Astrocyte of the cerebellum (primary cell): Measurements from ENCODE around the gene DNMBP.
"Not testable (repeated sequence)": the region's sequence is repeated elsewhere in the genome, so short reads cannot be mapped to it uniquely, and the experiment has no call there.

ENCODE experiments used
- DNase-seq: peaks from one replicate; pipeline ENCODE4 v3.0.0-alpha.2; 2011; ENCODE audit warnings: low read depth
- H3K4me3 ChIP-seq: 2 replicates; pipeline ENCODE4 v1.5.1; 2011; ENCODE audit warnings: mild to moderate bottlenecking, low read depth, low read length, moderate library complexity
- CTCF ChIP-seq: IDR thresholded peaks from 2 replicates; pipeline ENCODE4 v1.5.1; 2012; ENCODE audit warnings: low read length, low read depth, moderate library complexity, mild to moderate bottlenecking; ENCODE audit errors: missing control alignments
- in situ Hi-C: cut with HindIII; loops from 2 replicates; pipeline ENCODE4 v1.10.0; 2017; ENCODE audit warnings: low sequenced_read_pairs

The DNMBP gene

DNA sequence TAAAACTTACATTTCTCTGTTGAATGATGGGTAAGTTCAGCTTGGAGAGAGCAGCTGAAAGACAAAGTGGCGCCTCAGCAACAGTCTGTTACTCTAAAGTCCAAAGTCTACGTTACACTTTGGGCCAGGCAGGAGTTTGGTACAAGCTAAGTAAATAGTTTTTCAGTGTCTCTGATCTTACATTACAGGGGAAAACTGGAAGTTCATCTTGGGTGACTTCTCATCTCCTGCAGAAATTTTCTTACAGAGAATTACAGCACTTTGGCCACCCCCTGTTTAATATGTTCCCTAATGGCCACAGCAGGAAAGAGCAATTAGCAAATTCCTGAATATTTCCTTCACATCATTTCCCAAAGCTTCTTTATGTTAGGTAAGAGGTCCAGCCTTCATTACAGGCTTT is 160.2 kb downstream of the DNMBP start:
- in situ Hi-C loops, result loop anchor here (5.0 kb wide), 2 partner anchors 92 to 198 kb away; no protein-coding TSS in a partner anchor
- DNase-seq, result no peak
- TF ChIP-seq CTCF, result no peak
- H3K4me3 ChIP-seq, result no peak overlapping the region

GRCh38 chr10:99849057-99849456 is 160.7 kb downstream of the DNMBP start:
- DNase-seq, result no peak
- H3K4me3 ChIP-seq, result no peak overlapping the region
- in situ Hi-C loops, result loop anchor here (5.0 kb wide), 2 partner anchors 92 to 198 kb away; no protein-coding TSS in a partner anchor
- TF ChIP-seq CTCF, result no peak

DNA sequence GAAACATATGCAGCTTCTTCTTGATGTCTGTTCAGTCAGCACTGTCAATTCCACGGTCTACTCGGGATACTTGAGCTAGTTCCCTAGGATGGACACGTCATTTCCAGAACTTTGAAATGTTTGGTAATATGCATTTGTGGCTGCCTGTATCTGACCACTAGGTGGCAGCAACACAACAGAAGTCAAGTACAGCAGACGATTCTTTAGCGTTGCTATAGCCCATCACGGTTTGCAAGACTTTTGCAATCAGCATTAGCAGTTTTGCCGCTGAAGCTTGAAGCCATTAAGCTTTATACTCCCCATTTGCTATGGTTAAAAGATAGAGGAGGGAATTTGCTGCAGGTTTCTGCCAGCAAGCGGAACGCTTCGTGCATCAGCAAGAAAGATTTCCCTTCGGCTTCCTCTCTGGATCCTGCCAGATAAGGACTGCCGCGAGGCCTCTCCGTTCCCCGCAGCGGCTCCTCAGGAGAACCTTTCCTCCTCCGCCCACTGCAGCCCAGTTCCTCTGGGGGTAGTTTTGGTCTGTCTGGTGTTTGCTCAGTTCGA is 163.8 kb downstream of the DNMBP start:
- in situ Hi-C loops, result loop anchor here (5.0 kb wide), 2 partner anchors 89 to 201 kb away; no protein-coding TSS in a partner anchor
- peak; percentile 89 for TF ChIP-seq CTCF
- H3K4me3 ChIP-seq, result peak overlapping the region; percentile 16
- DNase-seq, result peak; percentile 92

DNA sequence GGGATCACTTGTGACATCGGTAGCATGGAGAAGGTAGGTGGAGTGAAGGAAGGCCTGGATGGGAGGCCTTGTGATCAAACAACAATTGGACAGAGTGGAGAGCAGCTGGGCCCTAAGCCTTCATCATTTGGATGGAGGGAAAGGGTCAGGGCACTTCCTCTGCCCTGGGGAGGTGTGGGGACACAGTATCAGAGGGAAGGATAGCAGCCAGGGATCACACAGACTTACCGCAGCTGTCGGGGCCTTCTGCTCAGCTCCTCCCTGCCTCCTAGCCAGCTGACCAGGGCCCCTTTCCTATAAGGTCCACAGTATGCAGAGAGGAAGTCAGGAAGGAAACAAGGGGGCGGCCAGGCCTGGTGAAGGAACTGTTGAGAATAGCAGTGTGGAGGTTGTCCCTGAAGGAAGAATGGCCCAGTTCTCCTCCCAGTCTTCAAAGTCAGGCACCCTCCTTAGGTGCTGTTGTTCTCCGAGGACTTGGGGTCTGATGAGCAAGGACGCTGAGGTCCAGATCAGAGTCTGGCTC is 165.3 kb downstream of the DNMBP start:
- H3K4me3 ChIP-seq, result no peak overlapping the region
- TF ChIP-seq CTCF, result no peak
- no peak for DNase-seq
- in situ Hi-C loops, result no loop called here

DNA sequence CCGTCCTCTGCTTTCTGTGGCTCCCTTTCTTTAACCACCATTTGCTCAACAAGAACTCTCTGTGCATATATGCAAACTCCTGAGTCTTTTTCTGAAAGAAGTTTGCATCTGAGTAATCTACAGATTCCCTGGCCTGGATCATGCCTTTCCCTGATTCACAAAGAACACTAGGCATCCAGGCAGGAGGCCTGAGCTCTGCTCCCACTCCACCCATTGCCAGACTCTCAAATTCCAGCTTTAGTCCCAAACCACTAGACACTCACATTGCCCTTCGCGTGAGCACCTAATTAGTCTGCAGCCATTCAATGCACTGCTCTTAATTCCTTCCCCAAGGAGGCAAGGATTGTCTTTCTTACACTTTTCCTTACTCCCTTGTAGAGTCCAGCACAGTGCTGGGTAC is 166.4 kb downstream of the DNMBP start:
- no peak overlapping the region for H3K4me3 ChIP-seq
- no peak for DNase-seq
- in situ Hi-C loops, result no loop called here
- TF ChIP-seq CTCF, result no peak

- H3K4me3 ChIP-seq, result no peak overlapping the region
- no peak for DNase-seq
- no peak for TF ChIP-seq CTCF
- in situ Hi-C loops, result no loop called here
Observed at GRCh38 chr10:99841746-99842145, 168.0 kb downstream of the DNMBP start.

DNA sequence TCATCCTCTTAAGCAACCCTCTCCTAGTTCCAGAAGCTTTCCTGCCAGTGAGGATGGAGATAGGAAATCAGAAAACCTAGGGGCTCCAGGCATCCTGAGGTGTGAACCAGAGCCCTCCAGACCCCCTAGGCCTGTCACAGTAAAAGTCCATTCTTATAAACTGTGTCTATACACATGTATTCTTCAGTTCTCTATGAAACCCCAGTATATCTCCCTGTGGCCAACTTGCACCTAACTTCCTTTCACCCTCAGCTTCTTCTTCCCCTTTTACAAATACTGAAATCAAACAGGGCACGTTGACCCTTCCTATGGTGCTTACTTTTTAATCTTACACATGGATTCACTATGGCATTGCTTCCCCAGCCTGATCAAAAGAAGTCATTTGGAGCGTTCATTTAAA is 168.9 kb downstream of the DNMBP start:
- DNase-seq, H3K4me3 ChIP-seq, in situ Hi-C loops: not testable (repeated sequence)
